Activated T-cell treated with anti-CD3 and anti-CD28 coated beads, Interleukin-2, amount 50 U/mL, for 48 hours (primary cell): ENCODE measurements around the gene UBL5.
A peak's percentile ranks its signal among the peaks of the same experiment; 100 is the strongest.
"Not testable (repeated sequence)": the region's sequence is repeated elsewhere in the genome, so short reads cannot be mapped to it uniquely, and the experiment has no call there.

Experiments used
- DNase-seq, 2 experiments: peaks; one replicate each; pipeline ENCODE4 v3.0.0-alpha.2; 2020

UBL5 gene

DNA sequence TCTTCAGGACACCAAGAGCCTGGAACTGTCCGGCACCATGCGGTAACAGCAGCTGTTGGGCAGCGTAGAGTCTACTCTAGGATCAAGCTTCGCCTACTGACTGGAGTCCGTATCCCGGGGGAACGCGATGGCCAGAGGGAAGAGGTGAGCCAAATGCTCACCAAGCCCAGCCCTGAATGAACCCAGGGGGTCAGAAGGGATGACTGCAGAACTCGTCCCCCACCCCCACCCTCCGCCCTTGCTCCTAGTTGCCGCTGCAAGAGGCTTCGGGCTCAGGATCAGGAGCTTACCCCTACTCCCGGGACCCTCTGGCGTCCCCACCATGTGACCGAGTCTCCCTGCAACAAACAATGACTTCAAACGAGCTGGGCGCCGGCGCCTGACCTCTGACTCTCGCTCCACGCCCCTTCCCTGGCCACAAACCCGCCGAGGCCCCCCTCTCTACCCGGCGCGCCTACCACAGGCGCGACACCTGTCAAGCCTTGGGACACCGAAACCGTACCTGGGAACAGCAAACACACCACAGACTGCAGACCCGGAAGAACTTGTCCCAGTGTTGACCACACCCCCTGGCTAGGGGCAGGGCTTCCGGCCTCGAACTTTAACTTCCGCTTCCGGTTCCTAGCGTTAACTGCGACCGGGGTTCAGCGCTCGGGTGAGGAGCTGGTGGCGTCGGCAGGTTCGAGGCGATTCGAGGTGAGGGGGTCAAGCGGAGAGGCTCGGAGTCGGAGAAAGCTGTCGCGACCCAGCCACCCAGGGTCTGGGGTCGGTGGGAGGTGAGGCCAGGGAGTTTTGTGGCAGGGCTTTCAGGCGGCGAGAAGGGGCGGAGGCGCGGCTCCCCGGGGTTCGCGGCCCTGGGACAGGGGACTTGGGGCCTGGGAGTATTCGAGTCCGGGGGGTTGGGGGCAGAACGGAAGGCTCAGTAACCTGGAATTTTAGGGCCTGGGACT lies at the start of gene UBL5:
Gene UBL5 (plus strand): TSS at position 630 of the 950 bp plus-strand sequence. CDS start 420 bp downstream, outside the sequence.
- peak; percentile 93 for DNase-seq

DNA sequence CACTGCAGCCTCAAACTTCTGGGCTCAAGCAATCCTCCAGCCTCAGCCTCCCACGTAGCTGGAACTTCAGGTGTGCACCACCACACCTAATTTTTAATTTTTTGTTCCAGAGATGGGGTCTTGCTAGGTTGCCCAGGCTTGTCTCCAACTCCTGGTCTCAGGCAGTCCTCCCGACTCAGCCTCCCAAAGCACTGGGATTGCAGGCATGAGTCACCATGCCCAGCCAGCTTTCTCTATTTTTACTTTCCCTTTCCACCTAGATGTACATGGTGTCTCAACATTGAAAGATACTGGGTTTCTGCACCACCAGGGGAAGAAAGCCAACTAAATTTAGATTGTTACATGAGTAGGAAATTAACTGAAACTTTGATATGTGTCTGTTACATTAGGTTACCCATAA lies 45.4 kb upstream of the UBL5 start:
- DNase-seq = no peak

DNA sequence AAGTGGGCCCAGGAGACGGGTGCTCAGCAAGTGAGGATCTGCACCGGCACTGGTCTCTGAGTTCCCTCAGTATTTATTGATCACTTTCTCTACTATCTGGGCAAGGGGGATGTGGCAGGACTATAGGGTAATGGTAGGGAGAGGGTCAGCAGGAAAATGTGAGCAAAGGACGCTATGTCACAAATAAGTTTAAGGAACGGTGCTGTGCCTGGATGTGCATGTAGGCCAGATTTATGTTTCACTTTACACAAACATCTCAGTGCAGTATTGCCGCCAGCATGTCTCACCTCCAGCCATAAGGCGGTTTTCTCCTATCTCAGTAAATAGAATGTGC lies 43.6 kb upstream of the UBL5 start:
- DNase-seq = not testable (repeated sequence)

DNA sequence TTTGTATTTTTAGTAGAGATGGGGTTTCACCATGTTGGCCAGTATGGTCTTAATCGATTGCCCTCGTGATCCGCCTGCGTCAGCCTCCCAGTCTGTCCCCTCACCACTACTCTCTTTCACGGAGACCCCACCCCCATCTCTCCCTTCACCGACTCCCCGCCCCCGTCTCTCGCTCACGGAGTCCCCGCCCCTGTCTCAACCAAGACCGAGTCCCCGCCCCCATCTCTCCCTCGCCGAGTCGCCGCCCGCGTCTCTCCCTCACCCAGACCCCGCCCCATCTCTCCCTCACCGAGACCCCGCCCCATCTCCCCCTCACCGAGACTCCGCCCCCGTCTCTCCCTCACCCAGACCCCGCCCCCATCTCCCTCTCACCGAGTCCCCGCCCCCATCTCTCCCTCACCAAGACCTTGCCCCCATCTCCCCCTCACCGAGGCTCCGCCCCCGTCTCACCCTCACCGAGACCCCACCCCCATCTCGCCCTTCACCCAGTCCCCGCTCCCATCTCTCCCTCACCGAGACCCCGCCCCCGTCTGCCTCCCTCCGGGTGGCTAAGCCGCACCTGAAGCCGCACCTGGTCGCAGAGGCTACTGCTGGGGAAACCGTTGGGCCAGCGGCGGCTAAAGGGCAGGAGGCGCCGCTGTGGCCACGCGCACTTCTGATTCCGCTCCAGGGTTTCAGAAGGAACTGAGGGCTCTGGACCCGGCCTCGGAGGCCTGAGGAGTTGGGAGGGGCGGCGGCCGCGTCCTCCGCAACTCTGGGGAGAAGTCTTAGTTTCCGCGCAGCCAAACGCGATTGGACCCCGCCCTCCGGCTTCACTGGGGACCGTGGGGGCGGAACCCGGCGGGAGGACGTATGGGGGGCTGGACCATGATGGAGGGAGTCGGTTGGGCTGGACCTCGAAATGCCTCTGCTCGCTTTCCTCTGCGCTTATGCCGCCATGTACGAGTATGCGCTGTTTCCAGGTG lies 42.1 kb upstream of the UBL5 start:
- peak; percentile 97 for DNase-seq

DNA sequence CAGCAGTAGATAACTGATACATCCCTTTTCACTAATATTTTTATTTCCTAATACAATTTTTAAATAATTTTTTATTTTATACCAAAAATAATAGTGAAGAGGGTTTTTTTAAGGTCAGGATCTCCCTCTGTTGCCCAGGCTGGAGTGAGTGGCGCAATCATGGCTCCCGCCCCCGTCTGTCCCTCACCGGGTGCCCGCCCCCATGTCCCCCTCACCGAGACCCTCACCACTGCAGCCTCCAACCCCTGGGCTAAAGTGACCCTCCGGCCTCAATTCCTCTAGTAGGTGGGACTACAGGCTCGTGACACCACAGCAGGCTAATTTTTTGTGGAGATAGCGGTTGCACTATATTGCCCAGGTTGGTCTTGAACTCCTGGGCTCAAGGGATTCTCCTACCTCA lies 41.4 kb upstream of the UBL5 start:
- DNase-seq = no peak

DNA sequence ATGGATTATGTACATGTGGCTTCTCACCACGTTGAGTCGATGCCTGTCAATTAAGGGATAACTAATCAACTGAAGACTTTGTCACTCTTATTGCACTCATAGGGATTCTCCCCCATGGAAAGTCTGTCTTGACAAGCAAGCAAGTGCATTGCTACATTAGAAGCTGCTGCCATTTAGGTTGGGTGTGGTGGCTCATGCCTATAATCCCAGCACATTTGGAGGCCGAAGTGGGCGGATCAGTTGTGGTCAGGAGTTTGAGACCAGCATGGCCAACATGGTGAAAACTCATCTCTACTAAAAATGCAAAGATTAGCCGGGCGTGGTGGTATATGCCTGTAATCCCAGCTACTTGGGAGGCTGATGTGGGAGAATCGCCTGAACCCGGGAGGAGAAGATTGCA lies 40.9 kb upstream of the UBL5 start:
- no peak for DNase-seq

DNA sequence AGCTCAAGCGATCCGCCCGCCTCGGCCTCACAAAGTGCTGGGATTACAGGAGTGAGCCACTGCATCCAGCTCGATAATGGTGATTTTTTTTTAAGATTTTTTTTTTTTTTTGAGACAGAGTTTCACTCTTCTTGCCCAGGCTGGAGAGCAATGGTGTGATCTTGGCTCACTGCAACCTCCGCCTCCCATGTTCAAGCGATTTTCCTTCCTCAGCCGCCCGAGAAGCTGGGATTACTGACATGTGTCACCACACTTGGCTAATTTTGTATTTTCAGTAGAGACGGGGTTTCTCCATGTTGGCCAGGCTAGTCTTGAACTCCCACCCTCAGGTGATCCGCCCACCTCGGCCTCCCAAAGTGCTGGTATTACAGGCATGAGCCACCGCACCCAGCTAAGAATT lies 39.1 kb upstream of the UBL5 start:
- DNase-seq = not testable (repeated sequence)

DNA sequence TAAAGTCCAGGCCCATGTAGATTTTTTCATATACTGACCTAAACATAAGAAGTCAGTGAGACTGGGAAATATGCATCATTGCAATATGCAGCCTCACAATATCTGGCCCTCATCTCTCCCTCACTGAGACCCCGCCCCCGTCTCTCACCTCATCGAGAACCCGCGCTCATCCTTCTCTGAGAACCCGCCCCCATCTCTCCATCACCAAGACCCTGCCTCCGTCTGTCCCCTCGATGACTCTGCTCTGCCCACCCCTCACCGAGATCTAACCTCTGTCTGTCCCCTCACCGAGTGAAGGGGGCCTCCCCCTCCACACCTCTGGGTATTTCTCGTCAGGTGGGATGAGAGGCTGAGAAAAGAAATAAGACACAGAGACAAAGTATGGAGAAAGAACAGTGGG lies 38.7 kb upstream of the UBL5 start:
- no peak for DNase-seq

DNA sequence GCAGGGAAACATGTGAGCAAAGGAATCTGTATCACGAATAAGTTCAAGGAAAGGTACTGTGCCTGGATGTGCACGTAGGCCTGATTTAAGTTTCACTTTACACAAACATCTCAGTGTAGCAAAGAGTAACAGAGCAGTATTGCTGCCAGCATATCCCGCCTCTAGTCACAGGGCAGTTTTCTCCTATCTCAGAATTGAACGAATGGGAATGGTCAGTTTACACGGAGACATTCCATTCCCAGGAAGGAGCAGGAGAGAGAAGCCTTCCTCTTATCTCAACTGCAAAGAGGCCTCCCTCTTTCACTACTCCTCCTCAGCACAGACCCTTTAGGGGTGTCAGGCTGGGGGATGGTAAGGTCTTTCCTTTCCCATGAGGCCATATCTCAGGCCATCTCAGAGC lies 38.1 kb upstream of the UBL5 start:
- not testable (repeated sequence) for DNase-seq

DNA sequence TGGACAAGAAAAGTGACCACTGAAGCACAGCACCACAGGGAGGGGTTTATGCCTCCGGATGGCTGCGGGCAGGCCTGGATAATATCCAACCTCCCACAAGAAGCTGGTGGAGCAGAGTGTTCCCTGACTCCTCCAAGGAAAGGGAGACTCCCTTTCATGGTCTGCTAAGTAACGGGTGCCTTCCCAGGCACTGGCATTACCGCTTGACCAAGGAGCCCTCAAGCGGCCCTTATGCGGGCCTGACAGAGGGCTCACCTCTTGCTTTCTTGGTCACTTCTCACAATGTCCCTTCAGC lies 36.7 kb upstream of the UBL5 start:
- not testable (repeated sequence) for DNase-seq

DNA sequence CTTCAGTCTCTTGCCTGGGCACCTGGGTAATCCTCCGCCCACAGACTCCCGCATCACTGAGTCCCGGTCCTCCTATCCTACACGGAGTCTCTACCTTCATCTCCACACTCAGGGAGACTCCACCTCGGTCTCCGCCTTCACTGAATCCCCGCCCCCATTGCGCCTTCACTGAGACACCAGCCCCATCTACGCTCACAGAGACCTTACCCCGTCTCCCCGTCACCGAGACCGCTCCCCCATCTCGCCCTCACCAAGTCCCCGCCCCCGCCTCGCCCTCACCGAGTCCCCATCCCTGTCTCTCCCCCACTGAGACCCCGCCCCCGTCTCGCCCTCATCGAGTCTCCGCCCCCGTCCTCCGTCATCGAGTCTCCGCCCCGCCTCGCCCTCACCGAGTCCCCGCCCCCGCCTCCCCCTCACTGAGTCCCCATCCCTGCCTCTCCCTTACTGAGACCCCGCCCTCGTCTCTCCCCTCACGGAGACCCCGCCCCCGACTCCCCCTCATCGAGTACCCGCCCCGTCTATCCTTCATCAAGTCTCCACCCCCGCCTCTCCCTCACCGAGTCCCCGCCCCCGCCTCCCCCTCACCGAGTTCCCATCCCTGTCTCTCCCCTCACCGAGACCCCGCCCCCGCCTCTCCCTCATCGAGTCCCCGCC lies 36.0 kb upstream of the UBL5 start:
- peak; percentile 92 to 95 for DNase-seq

DNA sequence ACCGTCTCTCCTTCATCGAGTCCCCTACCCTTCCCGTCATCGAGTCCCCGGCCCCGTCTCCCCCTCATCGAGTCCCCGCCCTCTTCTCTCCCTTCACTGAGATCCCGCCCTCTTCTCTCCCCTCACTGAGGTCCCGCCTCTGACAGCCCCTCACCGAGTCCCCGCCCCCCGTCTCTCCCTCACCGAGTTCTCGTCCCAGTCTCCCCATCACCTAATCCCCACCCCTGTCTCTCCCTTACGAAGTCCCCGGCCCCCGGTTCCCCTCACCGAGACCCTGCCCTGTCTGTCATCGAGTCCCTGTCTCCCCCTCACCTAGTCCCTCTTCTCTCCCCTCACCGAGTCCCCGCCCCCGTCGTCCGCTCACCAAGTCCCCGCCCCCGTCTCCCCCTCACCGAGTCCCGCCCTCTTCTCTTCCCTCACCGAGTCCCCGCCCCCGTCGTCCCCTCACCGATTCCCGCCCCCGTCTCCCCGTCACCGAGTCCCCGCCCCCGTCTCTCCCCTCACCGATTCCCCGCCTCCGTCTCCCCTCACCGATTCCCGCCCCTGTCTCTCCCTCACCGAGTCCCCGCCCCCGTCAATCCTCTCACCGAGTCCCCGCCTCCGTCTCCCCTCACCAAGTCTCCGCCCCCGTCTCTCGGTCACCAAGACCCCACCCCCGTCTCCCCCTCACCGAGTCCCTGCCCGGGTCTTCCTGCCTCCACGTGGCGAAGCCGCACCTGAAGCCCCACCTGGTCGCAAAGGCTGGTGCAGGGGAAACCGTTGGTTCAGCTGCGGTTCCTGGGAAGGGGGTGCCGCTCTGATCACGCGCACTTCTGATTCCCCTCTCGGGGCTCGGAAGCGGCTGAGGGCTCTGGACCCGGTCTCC lies 35.3 kb upstream of the UBL5 start:
- peak; percentile 92 to 93 for DNase-seq

DNA sequence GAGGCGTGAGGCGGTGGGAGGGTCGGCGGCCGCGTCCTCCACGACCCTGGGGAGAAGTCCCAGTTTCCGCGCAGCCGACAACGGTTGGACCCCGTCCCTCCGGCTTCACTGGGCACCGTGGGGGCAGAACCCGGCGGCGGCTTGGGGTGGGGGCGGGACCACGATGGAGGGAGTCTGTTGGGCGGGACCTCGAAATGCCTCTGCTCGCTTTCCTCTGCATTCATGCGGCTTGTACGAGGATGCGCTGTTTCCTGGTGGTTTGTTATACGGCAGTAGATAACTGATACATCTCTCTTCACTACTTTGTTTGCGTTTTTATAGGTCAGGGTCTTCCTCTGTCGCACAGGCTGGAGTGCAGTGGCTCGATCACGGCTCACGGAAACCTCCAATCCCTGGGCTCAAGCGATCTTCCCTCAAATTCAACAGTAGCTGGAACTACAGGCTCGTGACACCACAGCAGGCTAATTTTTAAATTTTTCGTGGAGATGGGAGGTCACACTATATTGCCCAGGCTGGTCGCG lies 34.6 kb upstream of the UBL5 start:
- peak in 1 of 2 experiments; percentile 78 for DNase-seq

DNA sequence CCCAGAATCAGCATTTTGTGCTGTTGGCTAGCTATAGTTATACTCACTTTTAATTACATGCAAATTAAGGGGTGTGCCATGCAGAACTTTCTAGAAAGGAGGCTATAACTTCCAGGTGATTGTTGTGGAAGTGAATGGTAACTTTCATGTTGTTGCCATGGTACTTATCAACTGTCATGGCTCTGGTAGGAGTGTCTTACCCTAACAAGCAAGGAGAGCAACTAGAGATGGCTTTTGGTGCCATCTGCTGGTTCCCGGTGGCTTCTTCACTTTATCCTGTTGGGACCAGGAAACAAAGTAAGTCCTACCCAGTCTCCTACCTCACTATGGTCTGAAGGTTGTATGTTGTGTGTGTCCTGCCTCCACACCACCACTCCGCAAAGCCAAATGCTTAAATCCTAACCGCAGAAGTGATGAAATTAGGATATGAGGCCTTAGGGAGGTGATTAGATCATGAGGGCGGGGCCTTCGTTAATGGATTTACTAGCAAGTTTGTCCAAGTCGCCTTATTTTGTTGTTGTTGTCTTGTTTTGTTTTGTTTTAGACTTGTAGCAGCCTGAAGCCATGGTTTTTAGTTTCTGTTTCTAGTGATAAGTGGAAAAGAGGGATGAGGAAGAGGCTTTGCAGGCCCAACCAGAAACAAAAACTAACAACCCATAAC lies 31.5 kb upstream of the UBL5 start:
- DNase-seq = peak; percentile 89 to 90

DNA sequence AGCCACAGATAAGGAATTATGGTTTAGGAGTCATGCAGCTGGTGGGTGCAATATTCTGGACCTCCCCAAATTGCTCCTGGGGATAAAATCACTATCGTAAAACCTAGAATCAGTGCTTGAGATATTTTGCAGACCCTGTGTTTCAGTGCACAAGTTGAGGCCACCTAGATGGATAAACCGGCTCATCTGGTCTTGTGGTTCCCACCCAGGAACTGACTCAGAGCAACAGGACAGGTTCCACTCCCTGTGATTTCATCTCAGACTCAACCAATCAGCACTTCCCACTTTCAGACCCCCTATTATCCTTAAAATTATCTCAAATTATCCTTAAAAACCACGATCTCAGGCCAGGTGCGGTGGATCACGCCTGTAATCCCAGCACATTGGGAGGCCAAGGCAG lies 29.8 kb upstream of the UBL5 start:
- DNase-seq = no peak

DNA sequence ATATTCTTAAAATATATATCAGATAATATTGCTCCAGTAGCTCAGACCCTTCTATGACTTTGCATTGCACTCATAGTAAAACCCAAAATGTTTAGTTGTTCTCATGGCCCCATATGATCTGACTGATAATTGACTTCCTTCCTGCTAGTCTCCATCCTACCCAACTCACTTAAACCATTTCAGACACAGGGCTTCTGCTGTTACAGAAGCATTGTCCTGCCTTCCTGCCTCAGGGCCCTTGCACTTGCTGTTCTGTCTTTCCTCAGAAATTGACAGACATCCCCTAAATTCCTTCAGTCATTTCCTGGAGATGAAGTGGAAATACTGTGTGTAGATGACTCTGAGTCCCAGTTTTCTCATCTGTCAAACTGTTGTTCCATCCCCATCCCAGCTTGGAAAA lies 28.6 kb upstream of the UBL5 start:
- no peak for DNase-seq

DNA sequence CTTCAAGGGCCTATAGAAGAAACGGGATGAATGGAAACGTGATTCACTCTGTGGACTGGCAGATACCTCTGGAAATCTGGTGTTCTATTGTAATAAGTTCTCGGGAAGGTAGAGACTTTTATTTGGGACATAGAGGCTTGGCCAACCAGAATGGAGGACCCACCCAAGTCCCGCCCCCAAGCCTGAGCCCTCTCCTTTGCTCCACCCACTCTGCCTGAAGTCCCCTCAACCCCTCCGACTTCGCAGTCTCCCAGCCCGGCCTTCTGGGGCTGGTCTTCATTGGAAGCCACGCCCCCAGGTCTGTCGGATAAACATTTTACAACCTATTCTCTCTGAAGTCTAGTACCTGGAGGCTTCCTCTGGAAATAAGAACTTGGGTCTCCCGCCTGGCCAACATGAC lies 25.7 kb upstream of the UBL5 start:
- DNase-seq = no peak

DNA sequence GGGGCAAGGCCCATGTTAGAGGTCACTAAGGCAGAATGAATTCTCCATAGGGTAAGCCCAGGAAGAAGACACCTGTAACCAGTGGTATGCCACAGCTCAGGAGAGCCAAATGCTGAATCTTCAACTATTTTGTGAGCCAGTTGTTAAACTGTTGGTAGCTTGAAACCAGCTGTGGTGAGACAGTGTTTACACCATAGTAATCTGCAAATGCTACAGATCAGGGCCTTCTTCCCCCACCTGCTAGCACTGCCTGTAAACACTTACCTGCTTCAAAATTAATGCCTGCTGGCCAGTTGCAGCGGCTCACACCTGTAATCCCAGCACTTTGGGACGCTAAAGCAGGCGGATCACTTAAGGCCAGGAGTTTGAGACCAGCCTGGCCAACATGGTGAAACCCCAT lies 20.9 kb upstream of the UBL5 start:
- no peak for DNase-seq

DNA sequence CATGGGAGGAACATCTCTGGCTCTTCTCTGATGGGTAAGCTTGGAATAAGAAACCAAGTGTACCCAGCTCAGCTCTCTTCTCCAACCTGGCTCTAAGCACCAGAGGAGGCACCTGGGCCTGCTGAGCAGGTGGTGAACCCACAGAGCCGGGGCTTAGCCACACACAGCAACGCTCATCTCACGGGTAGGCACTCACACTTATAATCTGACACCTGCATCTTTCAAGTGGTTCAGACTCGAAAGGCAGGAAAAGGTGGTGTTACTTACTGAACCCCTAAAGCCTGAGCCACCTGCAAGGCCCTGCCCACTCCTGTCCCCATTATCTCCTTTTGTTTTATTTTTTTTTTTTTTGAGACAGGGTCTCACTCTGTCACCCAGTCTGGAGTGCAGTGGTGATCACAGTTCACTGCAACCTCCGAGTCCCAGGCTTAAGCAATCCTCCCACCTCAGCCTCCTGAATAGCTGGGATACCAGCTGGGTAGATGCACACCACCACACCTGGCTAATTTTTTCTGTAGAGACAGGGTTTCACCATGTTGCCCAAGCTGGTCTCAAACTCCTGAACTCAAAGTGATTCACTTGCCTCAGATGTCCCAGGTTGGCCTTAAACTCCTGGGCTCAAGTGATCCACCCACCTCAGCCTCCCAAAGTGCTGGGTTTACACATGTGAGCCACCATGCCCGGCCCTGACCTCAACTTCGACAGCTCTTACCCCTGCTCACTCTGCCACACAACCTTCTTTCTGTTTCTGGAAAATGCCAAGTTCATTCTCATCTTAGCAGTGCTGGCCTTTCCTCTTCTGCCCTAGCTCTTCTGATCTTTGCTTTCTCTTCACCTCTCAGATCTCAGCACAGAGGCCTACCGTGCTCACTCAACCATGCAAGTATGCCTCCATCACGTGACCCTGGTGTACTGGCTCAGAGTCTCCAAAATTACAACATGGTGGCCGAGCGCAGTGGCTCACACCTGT lies 18.6 kb upstream of the UBL5 start:
- no peak for DNase-seq

DNA sequence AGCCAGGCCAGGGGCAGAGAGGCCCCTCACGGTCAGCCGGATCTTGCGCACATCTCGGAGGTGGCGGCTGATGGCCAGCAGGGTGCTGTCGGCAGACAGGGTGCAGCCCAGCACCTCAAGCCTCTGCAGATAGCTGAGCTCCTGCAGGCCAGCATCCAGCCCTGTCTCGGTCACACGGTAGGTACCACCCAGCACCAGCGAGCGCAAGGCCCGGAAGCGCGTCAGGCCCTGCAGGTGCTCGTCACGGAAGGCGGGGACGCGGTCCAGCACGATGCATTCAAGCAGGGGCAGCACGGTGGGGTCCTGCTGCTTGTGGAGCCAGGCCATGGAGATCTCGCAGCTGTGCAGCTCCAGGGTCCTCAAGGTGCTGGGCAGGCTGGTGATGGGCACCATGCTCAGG lies 16.6 kb upstream of the UBL5 start:
- DNase-seq = no peak
